Neural progenitor cell (in vitro differentiated cells): Measurements from ENCODE around the gene GRIP1. TPM values are rescaled to one million over a fixed set of nuclear protein-coding genes. Genes with fewer than 3 reads are reported as not detected.

ENCODE experiments used
- DNase-seq: peaks from one replicate; pipeline ENCODE4 v3.0.0-alpha.2; 2016; ENCODE audit warnings: low spot score
- H2AFZ ChIP-seq: fragments of 200-600 bp; sonication (generic); replicated peaks from 2 replicates; pipeline ENCODE4 v1.6.1; 2016; ENCODE audit warnings: antibody characterized with exemption
- H3F3A ChIP-seq: fragments of 200-600 bp; sonication (generic); 2 replicates; pipeline ENCODE4 v1.6.1; 2016; ENCODE audit warnings: antibody characterized with exemption, low read depth
- H3K27ac ChIP-seq: fragments of 200-600 bp; sonication (generic); 2 replicates; pipeline ENCODE4 v1.5.1; 2016; ENCODE audit warnings: mild to moderate bottlenecking
- H3K27me3 ChIP-seq: fragments of 200-600 bp; sonication (generic); 2 replicates; pipeline ENCODE4 v1.6.1; 2016; ENCODE audit warnings: mild to moderate bottlenecking, moderate library complexity
- H3K36me3 ChIP-seq: fragments of 200-600 bp; sonication (generic); 2 replicates; pipeline ENCODE4 v1.5.1; 2016
- H3K4me1 ChIP-seq: fragments of 200-600 bp; sonication (generic); 2 replicates; pipeline ENCODE4 v1.6.1; 2016; ENCODE audit warnings: mixed run types
- H3K4me2 ChIP-seq: fragments of 200-600 bp; sonication (generic); 2 replicates; pipeline ENCODE4 v1.6.1; 2016
- H3K4me3 ChIP-seq: fragments of 200-600 bp; sonication (generic); 2 replicates; pipeline ENCODE4 v1.5.1; 2016
- H3K79me2 ChIP-seq: fragments of 200-600 bp; sonication (generic); 2 replicates; pipeline ENCODE4 v1.6.1; 2016; ENCODE audit warnings: low read depth
- H3K9ac ChIP-seq: fragments of 200-600 bp; sonication (generic); 2 replicates; pipeline ENCODE4 v1.6.1; 2016
- H3K9me3 ChIP-seq: fragments of 200-600 bp; sonication (generic); 2 replicates; pipeline ENCODE4 v1.5.1; 2016; ENCODE audit warnings: low read depth
- H4K20me1 ChIP-seq: fragments of 200-600 bp; sonication (generic); 2 replicates; pipeline ENCODE4 v1.6.1; 2016; ENCODE audit warnings: low read depth
- H3K27ac Mint-ChIP-seq: 3 replicates; pipeline ENCODE4 v1.8.0; 2021; ENCODE audit warnings: mixed read lengths
- H3K27me3 Mint-ChIP-seq: 2 replicates; pipeline ENCODE4 v1.8.0; 2022; ENCODE audit warnings: low read depth, mild to moderate bottlenecking, inconsistent platforms, moderate library complexity, mixed read lengths; ENCODE audit not compliant: insufficient read depth
- H3K36me3 Mint-ChIP-seq: 3 replicates; pipeline ENCODE4 v1.8.0; 2021; ENCODE audit warnings: mixed read lengths
- H3K4me1 Mint-ChIP-seq: 3 replicates; pipeline ENCODE4 v1.8.0; 2021; ENCODE audit warnings: mixed read lengths
- H3K4me3 Mint-ChIP-seq: 3 replicates; pipeline ENCODE4 v1.8.0; 2021; ENCODE audit warnings: mild to moderate bottlenecking, moderate library complexity, mixed read lengths
- H3K9me3 Mint-ChIP-seq: 3 replicates; pipeline ENCODE4 v1.8.0; 2020; ENCODE audit warnings: mixed read lengths
- CTCF ChIP-seq: fragments of 200-600 bp; sonication (generic); IDR thresholded peaks from 2 replicates; pipeline ENCODE4 v1.5.1; 2017; ENCODE audit warnings: antibody characterized with exemption, mild to moderate bottlenecking
- EZH2 ChIP-seq: fragments of 200-600 bp; sonication (generic); IDR thresholded peaks from 2 replicates; pipeline ENCODE4 v1.6.1; 2017; ENCODE audit warnings: antibody characterized with exemption, mild to moderate bottlenecking, moderate library complexity
- EZH2phosphoT487 ChIP-seq: fragments of 200-600 bp; sonication (generic); IDR thresholded peaks from 2 replicates; pipeline ENCODE4 v1.6.1; 2017; ENCODE audit warnings: antibody characterized with exemption
- total RNA-seq: library from RNA; depleted of rRNA; stranded (reverse); fragments of >200 nt; gene quantifications from 2 replicates; pipeline ENCODE4 v1.2.3, GENCODE V29; 2015; ENCODE audit warnings: low replicate concordance

Gene GRIP1
- total RNA-seq, 1 donor from 2014 or later, result 38.2 TPM

DNA sequence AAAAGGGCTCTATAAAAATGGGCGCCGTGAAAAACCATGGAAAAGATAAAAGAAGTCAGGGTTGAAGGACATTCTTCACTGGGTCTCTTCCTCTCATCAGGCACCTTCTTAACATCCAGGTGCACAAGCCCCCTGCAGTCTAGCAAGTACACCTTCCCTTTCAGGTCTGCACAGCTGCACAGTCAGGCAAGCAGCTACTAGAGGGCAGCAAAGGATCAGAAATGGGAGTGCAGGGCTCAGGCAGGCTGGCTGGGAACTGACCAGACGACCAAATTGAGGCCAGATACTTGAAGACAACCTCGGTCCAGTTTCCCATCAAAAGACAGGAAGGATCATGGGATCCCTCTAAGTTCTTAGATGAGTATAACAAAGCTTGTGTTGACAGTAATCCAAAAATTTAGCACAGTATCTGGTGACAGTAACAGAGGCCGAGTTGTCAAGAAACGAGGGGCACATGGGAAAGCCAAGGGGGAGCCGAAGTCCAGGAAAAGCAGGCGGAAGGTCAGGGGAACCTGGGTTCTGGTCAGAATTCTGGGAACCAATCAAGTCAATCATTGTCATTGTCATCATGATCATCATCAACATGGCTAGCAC, 10.1 kb upstream of the GRIP1 start:
- Histone ChIP-seq H3F3A (no peaks in the 10 kb centered on the region), H3K79me2 (no peaks in the 10 kb centered on the region), H2AFZ (no peak overlapping the region), H3K4me3 (no peak overlapping the region), H3K36me3 (no peaks in the 10 kb centered on the region), H3K4me2 (no peak overlapping the region), H4K20me1 (peaks cover 10% of the 10 kb centered on the region), H3K4me1 (no peaks in the 10 kb centered on the region), H3K27me3 (no peaks in the 10 kb centered on the region), H3K9me3 (no peaks in the 10 kb centered on the region), H3K9ac (no peak overlapping the region), H3K27ac (no peak overlapping the region)
- peaks cover 8% of the 10 kb centered on the region for H3K4me1 Mint-ChIP-seq
- H3K27ac Mint-ChIP-seq, result no peak overlapping the region
- no peaks in the 10 kb centered on the region for H3K27me3 Mint-ChIP-seq
- no peaks in the 10 kb centered on the region for H3K9me3 Mint-ChIP-seq
- H3K4me3 Mint-ChIP-seq, result no peak overlapping the region
- peak; percentile 87 for TF ChIP-seq CTCF
- no peak for TF ChIP-seq EZH2
- H3K36me3 Mint-ChIP-seq, result no peaks in the 10 kb centered on the region
- peak; percentile 84 for DNase-seq

DNA sequence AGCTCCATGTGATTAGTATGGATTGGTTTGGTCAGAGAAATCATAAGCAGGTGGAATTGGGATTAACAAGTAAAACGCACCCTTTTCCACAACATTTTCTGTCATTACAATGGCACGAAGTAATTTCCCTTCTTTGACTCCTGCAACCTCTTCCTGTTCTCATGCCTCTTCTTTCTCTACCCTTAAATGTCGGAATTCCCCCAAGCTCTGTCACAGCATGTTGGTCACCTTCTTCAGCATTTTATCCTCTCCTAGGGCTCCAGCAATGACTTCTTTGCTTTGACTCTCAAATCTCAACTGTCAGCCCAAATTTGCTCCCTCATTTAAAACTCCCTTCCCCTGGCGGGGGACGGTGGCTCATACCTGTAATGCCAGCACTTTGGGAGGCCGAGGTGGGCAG, 5.3 kb upstream of the GRIP1 start:
- no peaks in the 10 kb centered on the region for H3K27me3 Mint-ChIP-seq
- H3F3A ChIP-seq, result no peaks in the 10 kb centered on the region
- H3K4me1 ChIP-seq, result peaks cover 11% of the 10 kb centered on the region
- H3K9me3 ChIP-seq, result no peaks in the 10 kb centered on the region
- peaks cover 21% of the 10 kb centered on the region for H3K4me1 Mint-ChIP-seq
- TF ChIP-seq EZH2phosphoT487 (no peak), CTCF (no peak), EZH2 (no peak)
- no peak for DNase-seq
- no peak overlapping the region for H3K27ac ChIP-seq
- no peaks in the 10 kb centered on the region for H3K36me3 Mint-ChIP-seq
- H3K9me3 Mint-ChIP-seq, result no peaks in the 10 kb centered on the region
- H3K9ac ChIP-seq, result no peak overlapping the region
- H3K27me3 ChIP-seq, result no peaks in the 10 kb centered on the region
- H3K27ac Mint-ChIP-seq, result no peak overlapping the region
- peaks cover 10% of the 10 kb centered on the region for H4K20me1 ChIP-seq
- H3K4me2 ChIP-seq, result no peak overlapping the region
- H3K4me3 ChIP-seq, result no peak overlapping the region
- H2AFZ ChIP-seq, result no peak overlapping the region
- H3K36me3 ChIP-seq, result no peaks in the 10 kb centered on the region
- H3K4me3 Mint-ChIP-seq, result no peak overlapping the region
- H3K79me2 ChIP-seq, result no peaks in the 10 kb centered on the region

DNA sequence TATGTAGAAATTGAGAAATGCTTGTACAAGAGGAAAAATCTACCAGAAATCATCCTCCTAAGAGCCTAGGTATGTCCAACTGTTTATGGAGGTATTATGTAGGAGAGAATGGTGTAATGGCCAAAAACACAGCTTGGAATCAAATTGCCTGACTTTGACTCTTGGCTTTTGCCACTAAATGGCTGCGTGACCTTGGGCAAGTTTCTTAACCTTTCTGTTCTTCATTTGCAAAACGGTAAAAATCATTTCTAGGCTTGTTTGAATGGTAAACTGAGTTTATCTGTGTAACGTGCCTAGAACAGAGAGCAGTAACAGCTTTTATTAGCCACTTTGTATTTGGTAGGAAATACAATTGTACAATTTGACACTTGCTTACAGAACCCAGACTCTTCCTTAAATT, 4.9 kb upstream of the GRIP1 start:
- no peaks in the 10 kb centered on the region for H3K79me2 ChIP-seq
- H2AFZ ChIP-seq, result no peak overlapping the region
- H3K27ac Mint-ChIP-seq, result no peak overlapping the region
- no peaks in the 10 kb centered on the region for H3F3A ChIP-seq
- peaks cover 13% of the 10 kb centered on the region for H4K20me1 ChIP-seq
- peaks cover 25% of the 10 kb centered on the region for H3K4me1 Mint-ChIP-seq
- DNase-seq, result no peak
- no peaks in the 10 kb centered on the region for H3K27me3 ChIP-seq
- H3K4me1 ChIP-seq, result peaks cover 15% of the 10 kb centered on the region
- TF ChIP-seq CTCF (no peak), EZH2phosphoT487 (no peak), EZH2 (no peak)
- H3K4me3 Mint-ChIP-seq, result no peak overlapping the region
- H3K9me3 Mint-ChIP-seq, result no peaks in the 10 kb centered on the region
- no peaks in the 10 kb centered on the region for H3K36me3 ChIP-seq
- H3K4me3 ChIP-seq, result no peak overlapping the region
- H3K9ac ChIP-seq, result no peak overlapping the region
- no peaks in the 10 kb centered on the region for H3K36me3 Mint-ChIP-seq
- H3K27me3 Mint-ChIP-seq, result no peaks in the 10 kb centered on the region
- no peak overlapping the region for H3K27ac ChIP-seq
- no peaks in the 10 kb centered on the region for H3K9me3 ChIP-seq
- no peak overlapping the region for H3K4me2 ChIP-seq
